NT2/D1 (cell line): ENCODE measurements around the gene GABARAP.

Experiments
- SUZ12 ChIP-seq: IDR thresholded peaks from 2 replicates; pipeline ENCODE4 v1.6.1; 2011; ENCODE audit not compliant: insufficient read length, insufficient read depth; ENCODE audit errors: extremely low read depth
- ZNF274 ChIP-seq: IDR thresholded peaks from 2 replicates; pipeline ENCODE4 v1.6.1; 2011; ENCODE audit warnings: mild to moderate bottlenecking, low read depth, low read length

DNA sequence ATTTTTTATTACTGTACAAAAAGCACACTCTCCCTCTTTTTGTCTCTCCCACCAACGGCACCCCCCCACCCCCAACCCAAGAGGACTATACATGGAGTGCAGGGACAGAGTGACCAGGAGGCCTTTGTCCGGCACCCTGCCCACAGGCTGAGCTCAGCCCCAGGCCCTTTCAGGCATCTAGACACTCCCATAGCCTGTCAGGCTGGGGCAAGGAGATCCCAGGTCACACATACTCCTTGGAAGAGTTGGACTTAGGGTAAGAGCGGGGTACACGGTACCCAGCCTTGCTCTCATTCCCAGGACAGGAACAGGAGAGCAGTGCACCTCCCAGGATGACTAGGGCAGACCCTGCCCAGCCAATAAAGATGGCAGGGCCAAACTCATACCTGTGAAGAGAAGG lies 17.9 kb upstream of the GABARAP start:
- TF ChIP-seq SUZ12 (no peak), ZNF274 (no peak)
